WTC11 (cell line): ENCODE measurements around the gene MCM7. TPM values are rescaled to one million over a fixed set of nuclear protein-coding genes. Genes with fewer than 3 reads are reported as not detected.

ENCODE experiments used
- ATAC-seq: fragments of 200-7000 bp; cut with Tn5 transposase; 2 replicates; pipeline ENCODE4 v1.10.0; 2021; ENCODE audit warnings: mild to moderate bottlenecking, moderate library complexity
- CTCF ChIA-PET: fragments of 300-600 bp; sonication (Branson Sonifier 250); formaldehyde crosslinking; loops from one replicate; lab custom pipeline; 2021; ENCODE audit warnings: antibody characterized with exemption; lab: Charles Lee
- POLR2A ChIA-PET: fragments of 350-600 bp; sonication (Branson Sonifier 250); formaldehyde crosslinking; loops from one replicate; lab custom pipeline; 2021; ENCODE audit warnings: antibody characterized with exemption; lab: Charles Lee
- DNase-seq: peaks from one replicate; pipeline ENCODE4 v3.0.0; 2021; ENCODE audit warnings: low spot score
- H3K27ac Mint-ChIP-seq: 2 replicates; pipeline ENCODE4 v1.8.0; 2021; ENCODE audit warnings: mixed read lengths
- H3K27me3 Mint-ChIP-seq: 2 replicates; pipeline ENCODE4 v1.8.0; 2021; ENCODE audit warnings: low read depth, mild to moderate bottlenecking, moderate library complexity, mixed read lengths
- H3K36me3 Mint-ChIP-seq: 2 replicates; pipeline ENCODE4 v1.8.0; 2021; ENCODE audit warnings: mixed read lengths
- H3K4me1 Mint-ChIP-seq: 2 replicates; pipeline ENCODE4 v1.8.0; 2022; ENCODE audit warnings: mixed read lengths
- H3K4me3 Mint-ChIP-seq: 2 replicates; pipeline ENCODE4 v1.8.0; 2021; ENCODE audit warnings: mild to moderate bottlenecking, moderate library complexity, mixed read lengths
- H3K9me3 Mint-ChIP-seq: 2 replicates; pipeline ENCODE4 v1.8.0; 2021; ENCODE audit warnings: mixed read lengths
- EMX1 ChIP-seq: fragments of 250-450 bp; sonication (Bioruptor Pico); IDR thresholded peaks from 2 replicates; pipeline ENCODE4 v1.8.0; 2021; ENCODE audit warnings: mild to moderate bottlenecking
- GRHL2 ChIP-seq: fragments of 250-450 bp; sonication (Bioruptor Pico); IDR thresholded peaks from 2 replicates; pipeline ENCODE4 v1.8.0; 2022; ENCODE audit warnings: mild to moderate bottlenecking, moderate library complexity; ENCODE audit not compliant: insufficient replicate concordance, severe bottlenecking
- JUN ChIP-seq: sonication (generic); formaldehyde crosslinking; IDR thresholded peaks from 2 replicates; pipeline ENCODE4 v1.8.0; 2023; ENCODE audit warnings: mild to moderate bottlenecking, missing genetic modification reagents
- NR1H2 ChIP-seq: sonication (generic); formaldehyde crosslinking; IDR thresholded peaks from 2 replicates; pipeline ENCODE4 v1.9.0; 2021; ENCODE audit warnings: mild to moderate bottlenecking, moderate library complexity, missing genetic modification reagents
- PRRX2 ChIP-seq: fragments of 250-450 bp; sonication (Bioruptor Pico); IDR thresholded peaks from 2 replicates; pipeline ENCODE4 v1.8.0; 2021; ENCODE audit warnings: mild to moderate bottlenecking
- RORB ChIP-seq: fragments of 250-450 bp; sonication (Bioruptor Pico); IDR thresholded peaks from 2 replicates; pipeline ENCODE4 v1.9.0; 2021; ENCODE audit warnings: mild to moderate bottlenecking
- TEAD4 ChIP-seq: sonication (generic); formaldehyde crosslinking; IDR thresholded peaks from 2 replicates; pipeline ENCODE4 v1.8.0; 2022; ENCODE audit warnings: mild to moderate bottlenecking, missing genetic modification reagents
- ZNF121 ChIP-seq: sonication (generic); formaldehyde crosslinking; IDR thresholded peaks from 2 replicates; pipeline ENCODE4 v1.8.0; 2023; ENCODE audit warnings: missing genetic modification reagents
- ZNF138 ChIP-seq: sonication (generic); formaldehyde crosslinking; conservative IDR thresholded peaks from 2 replicates; pipeline ENCODE4 v1.8.1; 2022; ENCODE audit warnings: mild to moderate bottlenecking, moderate library complexity, missing genetic modification reagents
- ZNF232 ChIP-seq: sonication (generic); formaldehyde crosslinking; IDR thresholded peaks from 2 replicates; pipeline ENCODE4 v1.8.0; 2022; ENCODE audit warnings: mild to moderate bottlenecking, missing genetic modification reagents
- ZNF396 ChIP-seq: fragments of 250-450 bp; sonication (Bioruptor Pico); IDR thresholded peaks from 2 replicates; pipeline ENCODE4 v1.8.0; 2021; ENCODE audit warnings: mild to moderate bottlenecking, moderate library complexity, borderline replicate concordance
- ZNF416 ChIP-seq: fragments of 250-450 bp; sonication (Bioruptor Pico); IDR thresholded peaks from 2 replicates; pipeline ENCODE4 v1.9.0; 2021; ENCODE audit warnings: mild to moderate bottlenecking, inconsistent platforms
- ZNF671 ChIP-seq: fragments of 250-450 bp; sonication (Bioruptor Pico); IDR thresholded peaks from 2 replicates; pipeline ENCODE4 v1.8.0; 2021; ENCODE audit warnings: mild to moderate bottlenecking
- total RNA-seq: library from RNA; stranded (reverse); gene quantifications from 3 replicates; pipeline ENCODE4 v1.2.3, GENCODE V29; 2021
- TF ChIP-seq, protein P1 (sequence below): sonication (generic); formaldehyde crosslinking; IDR thresholded peaks from 2 replicates; pipeline ENCODE4 v1.8.0; 2023; ENCODE audit warnings: mild to moderate bottlenecking, missing genetic modification reagents
- TF ChIP-seq, protein P2 (sequence below): sonication (generic); formaldehyde crosslinking; IDR thresholded peaks from 2 replicates; pipeline ENCODE4 v1.8.0; 2022; ENCODE audit warnings: mild to moderate bottlenecking, missing genetic modification reagents
- TF ChIP-seq, protein P3 (sequence below): sonication (generic); formaldehyde crosslinking; IDR thresholded peaks from 2 replicates; pipeline ENCODE4 v1.8.0; 2022; ENCODE audit warnings: mild to moderate bottlenecking, missing genetic modification reagents
- TF ChIP-seq, protein P4 (sequence below): sonication (generic); formaldehyde crosslinking; IDR thresholded peaks from 2 replicates; pipeline ENCODE4 v1.8.1; 2022; ENCODE audit warnings: mild to moderate bottlenecking, moderate library complexity, missing genetic modification reagents
- TF ChIP-seq, protein P5 (sequence below): fragments of 250-450 bp; sonication (Bioruptor Pico); IDR thresholded peaks from 2 replicates; pipeline ENCODE4 v1.9.0; 2021; ENCODE audit warnings: mild to moderate bottlenecking, borderline replicate concordance
- TF ChIP-seq, protein P6 (sequence below): sonication (generic); formaldehyde crosslinking; IDR thresholded peaks from 2 replicates; pipeline ENCODE4 v1.8.0; 2022; ENCODE audit warnings: mild to moderate bottlenecking, missing genetic modification reagents
- TF ChIP-seq, protein P7 (sequence below): fragments of 250-450 bp; sonication (Bioruptor Pico); conservative IDR thresholded peaks from 2 replicates; pipeline ENCODE4 v1.9.0; 2021; ENCODE audit warnings: mild to moderate bottlenecking
- TF ChIP-seq, protein P8 (sequence below): sonication (generic); formaldehyde crosslinking; IDR thresholded peaks from 2 replicates; pipeline ENCODE4 v1.8.1; 2023; ENCODE audit warnings: mild to moderate bottlenecking, missing genetic modification reagents, moderate library complexity

The MCM7 gene
- total RNA-seq, 1 experiment from 2014 or later, result 351 TPM

DNA sequence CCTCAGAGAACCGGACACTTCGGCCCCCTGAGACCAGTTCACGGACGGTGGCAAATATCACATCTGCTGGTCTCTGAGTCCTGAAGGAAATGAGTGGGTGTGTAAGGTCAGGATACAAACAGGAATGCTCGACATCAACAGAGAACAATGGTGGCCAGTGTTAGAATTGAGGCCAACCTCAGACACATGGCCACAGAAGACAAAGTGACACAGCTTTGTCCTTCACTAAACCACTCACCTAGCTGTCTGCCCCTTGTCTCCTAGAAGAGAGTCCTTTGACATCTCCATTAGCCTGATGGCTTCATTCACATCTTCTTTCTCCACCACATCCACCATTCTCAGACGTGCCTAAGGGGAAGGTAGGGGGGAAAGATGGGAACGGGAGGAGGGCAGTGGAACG is 8.1 kb downstream of the MCM7 start:
- H3K9me3 Mint-ChIP-seq, result no peaks in the 10 kb centered on the region
- DNase-seq, result no peak
- ATAC-seq, result no peak
- CTCF ChIA-PET, result no interaction called here
- peak overlapping the region; percentile 58 for H3K27ac Mint-ChIP-seq
- no peak overlapping the region for H3K4me3 Mint-ChIP-seq
- H3K27me3 Mint-ChIP-seq, result no peaks in the 10 kb centered on the region
- no peak for TF ChIP-seq GRHL2 (CRISPR knock-in tag)
- TF ChIP-seq, protein P1, sequence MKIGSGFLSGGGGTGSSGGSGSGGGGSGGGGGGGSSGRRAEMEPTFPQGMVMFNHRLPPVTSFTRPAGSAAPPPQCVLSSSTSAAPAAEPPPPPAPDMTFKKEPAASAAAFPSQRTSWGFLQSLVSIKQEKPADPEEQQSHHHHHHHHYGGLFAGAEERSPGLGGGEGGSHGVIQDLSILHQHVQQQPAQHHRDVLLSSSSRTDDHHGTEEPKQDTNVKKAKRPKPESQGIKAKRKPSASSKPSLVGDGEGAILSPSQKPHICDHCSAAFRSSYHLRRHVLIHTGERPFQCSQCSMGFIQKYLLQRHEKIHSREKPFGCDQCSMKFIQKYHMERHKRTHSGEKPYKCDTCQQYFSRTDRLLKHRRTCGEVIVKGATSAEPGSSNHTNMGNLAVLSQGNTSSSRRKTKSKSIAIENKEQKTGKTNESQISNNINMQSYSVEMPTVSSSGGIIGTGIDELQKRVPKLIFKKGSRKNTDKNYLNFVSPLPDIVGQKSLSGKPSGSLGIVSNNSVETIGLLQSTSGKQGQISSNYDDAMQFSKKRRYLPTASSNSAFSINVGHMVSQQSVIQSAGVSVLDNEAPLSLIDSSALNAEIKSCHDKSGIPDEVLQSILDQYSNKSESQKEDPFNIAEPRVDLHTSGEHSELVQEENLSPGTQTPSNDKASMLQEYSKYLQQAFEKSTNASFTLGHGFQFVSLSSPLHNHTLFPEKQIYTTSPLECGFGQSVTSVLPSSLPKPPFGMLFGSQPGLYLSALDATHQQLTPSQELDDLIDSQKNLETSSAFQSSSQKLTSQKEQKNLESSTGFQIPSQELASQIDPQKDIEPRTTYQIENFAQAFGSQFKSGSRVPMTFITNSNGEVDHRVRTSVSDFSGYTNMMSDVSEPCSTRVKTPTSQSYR, result no peak
- TF ChIP-seq, protein P2, sequence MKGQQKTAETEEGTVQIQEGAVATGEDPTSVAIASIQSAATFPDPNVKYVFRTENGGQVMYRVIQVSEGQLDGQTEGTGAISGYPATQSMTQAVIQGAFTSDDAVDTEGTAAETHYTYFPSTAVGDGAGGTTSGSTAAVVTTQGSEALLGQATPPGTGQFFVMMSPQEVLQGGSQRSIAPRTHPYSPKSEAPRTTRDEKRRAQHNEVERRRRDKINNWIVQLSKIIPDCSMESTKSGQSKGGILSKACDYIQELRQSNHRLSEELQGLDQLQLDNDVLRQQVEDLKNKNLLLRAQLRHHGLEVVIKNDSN (CRISPR knock-in tag), result no peak
- TF ChIP-seq, protein P3, sequence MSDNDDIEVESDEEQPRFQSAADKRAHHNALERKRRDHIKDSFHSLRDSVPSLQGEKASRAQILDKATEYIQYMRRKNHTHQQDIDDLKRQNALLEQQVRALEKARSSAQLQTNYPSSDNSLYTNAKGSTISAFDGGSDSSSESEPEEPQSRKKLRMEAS (CRISPR knock-in tag), result no peak
- TF ChIP-seq, protein P4, sequence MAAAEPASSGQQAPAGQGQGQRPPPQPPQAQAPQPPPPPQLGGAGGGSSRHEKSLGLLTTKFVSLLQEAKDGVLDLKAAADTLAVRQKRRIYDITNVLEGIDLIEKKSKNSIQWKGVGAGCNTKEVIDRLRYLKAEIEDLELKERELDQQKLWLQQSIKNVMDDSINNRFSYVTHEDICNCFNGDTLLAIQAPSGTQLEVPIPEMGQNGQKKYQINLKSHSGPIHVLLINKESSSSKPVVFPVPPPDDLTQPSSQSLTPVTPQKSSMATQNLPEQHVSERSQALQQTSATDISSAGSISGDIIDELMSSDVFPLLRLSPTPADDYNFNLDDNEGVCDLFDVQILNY (CRISPR knock-in tag), result no peak
- TF ChIP-seq, protein P5, sequence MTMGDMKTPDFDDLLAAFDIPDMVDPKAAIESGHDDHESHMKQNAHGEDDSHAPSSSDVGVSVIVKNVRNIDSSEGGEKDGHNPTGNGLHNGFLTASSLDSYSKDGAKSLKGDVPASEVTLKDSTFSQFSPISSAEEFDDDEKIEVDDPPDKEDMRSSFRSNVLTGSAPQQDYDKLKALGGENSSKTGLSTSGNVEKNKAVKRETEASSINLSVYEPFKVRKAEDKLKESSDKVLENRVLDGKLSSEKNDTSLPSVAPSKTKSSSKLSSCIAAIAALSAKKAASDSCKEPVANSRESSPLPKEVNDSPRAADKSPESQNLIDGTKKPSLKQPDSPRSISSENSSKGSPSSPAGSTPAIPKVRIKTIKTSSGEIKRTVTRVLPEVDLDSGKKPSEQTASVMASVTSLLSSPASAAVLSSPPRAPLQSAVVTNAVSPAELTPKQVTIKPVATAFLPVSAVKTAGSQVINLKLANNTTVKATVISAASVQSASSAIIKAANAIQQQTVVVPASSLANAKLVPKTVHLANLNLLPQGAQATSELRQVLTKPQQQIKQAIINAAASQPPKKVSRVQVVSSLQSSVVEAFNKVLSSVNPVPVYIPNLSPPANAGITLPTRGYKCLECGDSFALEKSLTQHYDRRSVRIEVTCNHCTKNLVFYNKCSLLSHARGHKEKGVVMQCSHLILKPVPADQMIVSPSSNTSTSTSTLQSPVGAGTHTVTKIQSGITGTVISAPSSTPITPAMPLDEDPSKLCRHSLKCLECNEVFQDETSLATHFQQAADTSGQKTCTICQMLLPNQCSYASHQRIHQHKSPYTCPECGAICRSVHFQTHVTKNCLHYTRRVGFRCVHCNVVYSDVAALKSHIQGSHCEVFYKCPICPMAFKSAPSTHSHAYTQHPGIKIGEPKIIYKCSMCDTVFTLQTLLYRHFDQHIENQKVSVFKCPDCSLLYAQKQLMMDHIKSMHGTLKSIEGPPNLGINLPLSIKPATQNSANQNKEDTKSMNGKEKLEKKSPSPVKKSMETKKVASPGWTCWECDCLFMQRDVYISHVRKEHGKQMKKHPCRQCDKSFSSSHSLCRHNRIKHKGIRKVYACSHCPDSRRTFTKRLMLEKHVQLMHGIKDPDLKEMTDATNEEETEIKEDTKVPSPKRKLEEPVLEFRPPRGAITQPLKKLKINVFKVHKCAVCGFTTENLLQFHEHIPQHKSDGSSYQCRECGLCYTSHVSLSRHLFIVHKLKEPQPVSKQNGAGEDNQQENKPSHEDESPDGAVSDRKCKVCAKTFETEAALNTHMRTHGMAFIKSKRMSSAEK (CRISPR knock-in tag), result no peak
- no peak for TF ChIP-seq ZNF121
- TF ChIP-seq NR1H2 (CRISPR knock-in tag), result no peak
- TF ChIP-seq JUN (CRISPR knock-in tag), result no peak
- TF ChIP-seq ZNF138 (CRISPR knock-in tag), result no peak
- TF ChIP-seq TEAD4 (CRISPR knock-in tag), result no peak
- no peak for TF ChIP-seq ZNF232 (CRISPR knock-in tag)
- no peak for TF ChIP-seq RORB (CRISPR knock-in tag)
- TF ChIP-seq ZNF416 (CRISPR knock-in tag), result no peak
- TF ChIP-seq ZNF396 (CRISPR knock-in tag), result no peak
- peaks cover 8% of the 10 kb centered on the region for H3K4me1 Mint-ChIP-seq
- peaks cover 78% of the 10 kb centered on the region for H3K36me3 Mint-ChIP-seq
- POLR2A ChIA-PET, result interaction anchor here (0.6 to 6.2 kb wide), 3 partner anchors 8 to 170 kb away, joined by 3 to 41 read pairs (median 5); partner anchors contain the start of genes AP4M1 and MCM7

DNA sequence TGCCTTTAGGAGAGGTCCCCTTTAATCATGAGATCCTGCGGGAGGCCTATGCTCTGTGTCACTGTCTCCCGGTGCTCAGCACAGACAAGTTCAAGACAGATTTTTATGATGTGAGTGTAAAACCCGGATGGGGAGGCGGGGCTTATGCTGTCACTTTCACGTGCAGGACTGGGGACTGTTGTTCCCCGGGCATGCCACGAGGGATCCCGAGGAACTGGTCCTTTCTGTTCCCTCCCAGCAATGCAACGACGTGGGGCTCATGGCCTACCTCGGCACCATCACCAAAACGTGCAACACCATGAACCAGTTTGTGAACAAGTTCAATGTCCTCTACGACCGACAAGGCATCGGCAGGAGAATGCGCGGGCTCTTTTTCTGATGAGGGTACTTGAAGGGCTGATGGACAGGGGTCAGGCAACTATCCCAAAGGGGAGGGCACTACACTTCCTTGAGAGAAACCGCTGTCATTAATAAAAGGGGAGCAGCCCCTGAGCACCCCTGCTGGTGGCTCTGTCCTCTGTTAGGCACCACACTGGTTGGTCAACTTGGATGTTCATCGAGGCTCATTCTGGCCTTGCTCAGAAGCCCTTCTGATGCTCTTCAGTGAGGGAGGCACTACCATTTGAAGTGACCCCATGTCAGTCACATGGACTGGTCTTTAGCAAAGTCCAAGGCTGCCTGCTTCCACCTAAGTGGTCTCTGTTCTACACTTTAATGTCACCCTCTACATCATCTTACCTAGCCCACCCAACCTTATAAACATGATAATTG is 9.6 kb downstream of the MCM7 start:
- Mint-ChIP-seq H3K27ac (peak overlapping the region; percentile 82), H3K9me3 (no peaks in the 10 kb centered on the region), H3K4me1 (peaks cover 11% of the 10 kb centered on the region), H3K4me3 (no peak overlapping the region), H3K27me3 (no peaks in the 10 kb centered on the region), H3K36me3 (peaks cover 64% of the 10 kb centered on the region)
- CTCF ChIA-PET, result interaction anchor here (1.0 to 1.8 kb wide), 2 partner anchors 10 kb away, joined by 3 to 7 read pairs; partner anchors contain the start of genes AP4M1 and MCM7
- POLR2A ChIA-PET, result interaction anchor here (1.4 to 6.2 kb wide), 2 partner anchors 9 kb away, joined by 3 to 41 read pairs; partner anchors contain the start of genes AP4M1 and MCM7
- ATAC-seq (peak; percentile 46), DNase-seq (no peak)
- TF ChIP-seq PRRX2 (CRISPR knock-in tag) (peak; percentile 96), EMX1 (CRISPR knock-in tag) (peak; percentile 94), ZNF671 (peak; percentile 89)
- TF ChIP-seq, protein P6, sequence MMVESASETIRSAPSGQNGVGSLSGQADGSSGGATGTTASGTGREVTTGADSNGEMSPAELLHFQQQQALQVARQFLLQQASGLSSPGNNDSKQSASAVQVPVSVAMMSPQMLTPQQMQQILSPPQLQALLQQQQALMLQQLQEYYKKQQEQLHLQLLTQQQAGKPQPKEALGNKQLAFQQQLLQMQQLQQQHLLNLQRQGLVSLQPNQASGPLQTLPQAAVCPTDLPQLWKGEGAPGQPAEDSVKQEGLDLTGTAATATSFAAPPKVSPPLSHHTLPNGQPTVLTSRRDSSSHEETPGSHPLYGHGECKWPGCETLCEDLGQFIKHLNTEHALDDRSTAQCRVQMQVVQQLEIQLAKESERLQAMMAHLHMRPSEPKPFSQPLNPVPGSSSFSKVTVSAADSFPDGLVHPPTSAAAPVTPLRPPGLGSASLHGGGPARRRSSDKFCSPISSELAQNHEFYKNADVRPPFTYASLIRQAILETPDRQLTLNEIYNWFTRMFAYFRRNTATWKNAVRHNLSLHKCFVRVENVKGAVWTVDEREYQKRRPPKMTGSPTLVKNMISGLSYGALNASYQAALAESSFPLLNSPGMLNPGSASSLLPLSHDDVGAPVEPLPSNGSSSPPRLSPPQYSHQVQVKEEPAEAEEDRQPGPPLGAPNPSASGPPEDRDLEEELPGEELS, result no peak
- TF ChIP-seq, protein P7, sequence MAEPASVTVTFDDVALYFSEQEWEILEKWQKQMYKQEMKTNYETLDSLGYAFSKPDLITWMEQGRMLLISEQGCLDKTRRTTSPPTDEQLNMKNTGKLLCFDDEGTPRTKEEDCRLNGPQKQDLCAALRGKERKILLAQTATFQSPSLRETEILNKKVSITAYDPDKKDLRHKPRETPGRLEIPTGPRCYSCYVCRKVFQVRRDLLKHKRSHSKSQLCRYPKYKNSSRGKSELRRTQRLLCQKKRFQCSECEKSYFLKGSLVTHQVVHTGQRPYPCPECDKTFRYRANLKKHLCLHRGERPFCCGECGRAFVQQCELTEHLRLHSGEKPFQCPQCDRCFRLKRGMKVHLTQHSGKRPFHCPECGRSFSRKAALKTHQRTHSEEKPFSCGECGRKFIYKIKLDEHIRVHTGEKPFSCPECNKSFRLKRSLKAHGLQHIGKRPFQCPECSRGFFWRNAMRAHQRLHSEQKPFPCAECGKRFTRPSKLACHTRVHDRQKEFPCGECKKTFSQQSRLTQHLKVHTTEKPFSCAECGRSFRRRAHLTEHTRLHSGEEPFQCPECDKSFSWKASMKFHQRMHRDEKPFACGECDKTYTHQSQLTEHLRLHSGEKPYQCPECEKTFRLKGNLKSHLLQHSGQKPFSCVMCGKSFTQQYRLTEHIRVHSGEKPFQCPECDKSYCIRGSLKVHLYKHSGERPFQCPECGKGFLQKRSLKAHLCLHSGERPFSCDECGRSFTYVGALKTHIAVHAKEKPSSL, result peak; percentile 91
- TF ChIP-seq, protein P8, sequence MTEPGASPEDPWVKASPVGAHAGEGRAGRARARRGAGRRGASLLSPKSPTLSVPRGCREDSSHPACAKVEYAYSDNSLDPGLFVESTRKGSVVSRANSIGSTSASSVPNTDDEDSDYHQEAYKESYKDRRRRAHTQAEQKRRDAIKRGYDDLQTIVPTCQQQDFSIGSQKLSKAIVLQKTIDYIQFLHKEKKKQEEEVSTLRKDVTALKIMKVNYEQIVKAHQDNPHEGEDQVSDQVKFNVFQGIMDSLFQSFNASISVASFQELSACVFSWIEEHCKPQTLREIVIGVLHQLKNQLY, result 0 out of 2 replicates have a peak, but pooled peaks have one; percentile 33
